Neuronal stem cell (in vitro differentiated cells): ENCODE data around the gene PRKAG3.

Experiments
- DNase-seq: peaks from one replicate; pipeline ENCODE4 v3.0.0-alpha.2; 2013; ENCODE audit warnings: low spot score
- H2AFZ ChIP-seq: one replicate; pipeline ENCODE4 v1.6.1; 2013; ENCODE audit warnings: mild to moderate bottlenecking, low read length, inconsistent platforms
- H2AK5ac ChIP-seq: 2 replicates; pipeline ENCODE4 v1.6.1; 2013; ENCODE audit warnings: low read depth, mild to moderate bottlenecking, inconsistent platforms, low read length, moderate library complexity, mixed read lengths
- H2BK120ac ChIP-seq: 2 replicates; pipeline ENCODE4 v1.6.1; 2013; ENCODE audit warnings: low read depth, mild to moderate bottlenecking, inconsistent platforms, low read length, moderate library complexity, mixed read lengths
- H2BK12ac ChIP-seq: one replicate; pipeline ENCODE4 v1.6.1; 2013; ENCODE audit warnings: low read length, inconsistent platforms
- H2BK15ac ChIP-seq: 2 replicates; pipeline ENCODE4 v1.6.1; 2013; ENCODE audit warnings: mild to moderate bottlenecking, low read length, inconsistent platforms, mixed read lengths
- H2BK5ac ChIP-seq: one replicate; pipeline ENCODE4 v1.6.1; 2013; ENCODE audit warnings: inconsistent platforms, mild to moderate bottlenecking, low read length, moderate library complexity
- H3K14ac ChIP-seq: one replicate; pipeline ENCODE4 v1.6.1; 2013; ENCODE audit warnings: low read length, inconsistent platforms
- H3K18ac ChIP-seq: 2 replicates; pipeline ENCODE4 v1.6.1; 2013; ENCODE audit warnings: low read length, inconsistent platforms
- H3K23ac ChIP-seq: 2 replicates; pipeline ENCODE4 v1.6.1; 2013; ENCODE audit warnings: low read depth, mild to moderate bottlenecking, mixed read lengths, low read length, inconsistent platforms; ENCODE audit not compliant: poor library complexity
- H3K27ac ChIP-seq: replicated peaks from 3 replicates; pipeline ENCODE4 v1.5.1; 2013; ENCODE audit warnings: low read length, inconsistent platforms
- H3K27me3 ChIP-seq, 3 experiments: 2 replicates each; pipeline ENCODE4 v1.6.1; 2013; ENCODE audit warnings: low read length in 3 of 3, mild to moderate bottlenecking in 2 of 3, inconsistent platforms in 1 of 3, low read depth in 1 of 3, mixed read lengths in 1 of 3, moderate library complexity in 1 of 3; ENCODE audit not compliant: control insufficient read depth in 3 of 3, insufficient read depth in 3 of 3
- H3K36me3 ChIP-seq, 2 donors: replicated peaks in 1 of 2; 2 replicates each; pipeline ENCODE4 v1.6.1; 2013; ENCODE audit warnings: low read length in 2 of 2; ENCODE audit not compliant: control insufficient read depth in 2 of 2, insufficient read depth in 2 of 2
- H3K4ac ChIP-seq: 2 replicates; pipeline ENCODE4 v1.6.1; 2013; ENCODE audit warnings: inconsistent platforms, mild to moderate bottlenecking, low read length, moderate library complexity
- H3K4me1 ChIP-seq, 2 donors: 1 replicate in 1 of 2; 2 replicates in 1 of 2; pipeline ENCODE4 v1.6.1; 2013; ENCODE audit warnings: low read length in 2 of 2, low read depth in 1 of 2; ENCODE audit not compliant: control insufficient read depth in 2 of 2, insufficient read depth in 1 of 2
- H3K4me2 ChIP-seq: one replicate; pipeline ENCODE4 v1.6.1; 2013; ENCODE audit warnings: mild to moderate bottlenecking, low read length, inconsistent platforms; ENCODE audit not compliant: insufficient read depth, poor library complexity, severe bottlenecking
- H3K4me3 ChIP-seq, 2 donors: 2 replicates each; pipeline ENCODE4 v1.5.1; 2013; ENCODE audit warnings: low read length in 2 of 2, mild to moderate bottlenecking in 2 of 2, inconsistent platforms in 1 of 2, moderate library complexity in 1 of 2
- H3K79me1 ChIP-seq: one replicate; pipeline ENCODE4 v1.6.1; 2013; ENCODE audit warnings: low read depth, mild to moderate bottlenecking, inconsistent platforms, low read length, moderate library complexity
- H3K9ac ChIP-seq: one replicate; pipeline ENCODE4 v1.6.1; 2013; ENCODE audit warnings: mild to moderate bottlenecking, low read depth, low read length, inconsistent platforms; ENCODE audit not compliant: poor library complexity
- H3K9me3 ChIP-seq, 2 donors: replicated peaks in 1 of 2; 2 replicates each; pipeline versions ENCODE3 to v1.6.1; 2013; ENCODE audit warnings: low read length in 2 of 2, mild to moderate bottlenecking in 2 of 2, inconsistent platforms in 1 of 2, low read depth in 1 of 2, mixed read lengths in 1 of 2, moderate library complexity in 1 of 2; ENCODE audit not compliant: control insufficient read depth in 2 of 2, insufficient read depth in 1 of 2
- H4K8ac ChIP-seq: one replicate; pipeline ENCODE4 v1.6.1; 2013; ENCODE audit warnings: low read depth, mild to moderate bottlenecking, inconsistent platforms, low read length, moderate library complexity
- H4K91ac ChIP-seq: one replicate; pipeline ENCODE4 v1.6.1; 2013; ENCODE audit warnings: low read length, low read depth, mild to moderate bottlenecking, inconsistent platforms; ENCODE audit not compliant: poor library complexity
- WGBS, 2 donors: extraction: QIAGEN DNeasy Blood & Tissue Kit; methylation state at CpG; one replicate each; pipeline ENCODE4 v1.1.7; 2013; ENCODE audit warnings: missing lambda C conversion rate in 2 of 2, mixed read lengths in 1 of 2; ENCODE audit not compliant: insufficient read length in 2 of 2, insufficient replicate concordance in 1 of 2; ENCODE audit errors: extremely low coverage in 2 of 2; 5-methylcytosine and 5-hydroxymethylcytosine counted together

PRKAG3 gene

DNA sequence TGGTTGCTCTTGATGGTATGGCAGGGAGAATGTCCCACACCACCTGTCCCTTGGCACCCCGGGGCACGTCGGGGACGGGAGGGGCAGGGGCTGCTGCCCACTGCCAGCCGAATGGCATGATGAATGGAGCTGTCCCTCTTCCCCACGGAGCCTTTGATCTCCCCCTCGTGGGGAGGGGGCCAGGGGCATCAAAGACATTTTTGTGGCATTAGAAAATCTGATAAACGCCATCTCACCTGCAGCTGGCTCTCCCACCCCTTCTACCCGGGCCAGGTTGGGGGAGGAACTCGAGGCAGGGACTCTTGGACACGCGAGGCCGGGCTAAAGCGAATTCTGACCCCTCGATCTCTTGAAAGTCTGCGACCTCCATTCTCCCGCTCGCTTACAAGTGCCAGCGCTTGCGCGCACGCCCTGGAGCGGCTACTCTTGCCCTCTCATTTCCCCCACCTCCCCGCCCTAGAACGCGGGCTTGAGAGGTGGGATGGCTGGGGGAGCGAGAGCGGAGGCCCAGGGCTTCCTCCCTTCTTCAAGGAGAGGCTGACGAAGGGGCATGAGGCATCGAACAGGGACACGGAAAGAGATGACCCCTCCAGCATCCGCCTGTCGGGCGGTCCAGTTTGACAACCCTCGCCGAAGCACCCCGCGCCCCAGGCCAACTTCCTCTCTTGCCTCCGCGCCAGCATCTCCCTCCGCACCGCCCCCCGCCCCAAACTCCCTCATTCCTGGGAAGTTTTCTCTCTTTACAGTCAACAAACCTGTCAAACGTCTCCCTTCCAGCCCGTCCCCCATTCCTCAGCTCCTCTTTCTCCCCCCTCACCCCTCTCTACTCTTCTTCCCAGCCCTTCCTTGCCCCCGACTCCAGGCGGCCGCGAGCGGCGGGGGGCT lies 27.3 kb upstream of the PRKAG3 start:
- no peak overlapping the region for H2BK12ac ChIP-seq
- H2BK120ac ChIP-seq = no peak overlapping the region
- peak overlapping the region; percentile 45 for H2BK15ac ChIP-seq
- peaks cover 41 to 93% (median 86%) of the 10 kb centered on the region in 3 experiments for H3K27me3 ChIP-seq
- H3K36me3 ChIP-seq = no peaks in the 10 kb centered on the region
- peak overlapping the region; percentile 88 for H3K4me2 ChIP-seq
- H4K91ac ChIP-seq = no peak overlapping the region
- peak overlapping the region; percentile 77 for H3K18ac ChIP-seq
- H3K9ac ChIP-seq = no peak overlapping the region
- no peak overlapping the region for H3K4ac ChIP-seq
- no peak overlapping the region for H2BK5ac ChIP-seq
- H3K27ac ChIP-seq = no peak overlapping the region
- H3K4me3 ChIP-seq = peak overlapping the region in 1 of 2 donors; percentile 17
- no peak for DNase-seq
- H4K8ac ChIP-seq = no peak overlapping the region
- no peak overlapping the region for H2AK5ac ChIP-seq
- no peaks in the 10 kb centered on the region for H3K9me3 ChIP-seq
- H3K79me1 ChIP-seq = no peaks in the 10 kb centered on the region
- H3K14ac ChIP-seq = peak overlapping the region; percentile 90
- peak overlapping the region; percentile 74 for H2AFZ ChIP-seq
- no peak overlapping the region for H3K23ac ChIP-seq
- peaks cover 8 to 12% of the 10 kb centered on the region in 2 donors for H3K4me1 ChIP-seq
- WGBS, 2 donors = no CpG with 5 or more reads among the region's 51 CpGs

DNA sequence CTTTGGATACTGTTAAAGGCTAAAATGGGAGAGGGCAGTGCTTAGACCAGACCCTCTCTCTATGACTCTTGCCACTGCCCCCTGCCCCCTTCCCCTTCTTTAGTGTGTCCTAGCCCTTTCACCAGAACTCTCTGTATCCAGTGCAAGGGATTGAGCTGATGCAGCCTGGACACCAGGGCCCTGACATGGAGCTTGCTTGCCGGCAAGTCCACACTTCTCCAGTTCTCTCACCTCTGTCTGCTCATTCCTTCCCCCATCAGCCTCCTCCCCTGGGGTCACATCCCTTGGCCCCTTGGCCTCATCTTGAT lies 26.5 kb upstream of the PRKAG3 start:
- no peak overlapping the region for H2BK12ac ChIP-seq
- WGBS, 2 donors = no CpG with 5 or more reads among the region's 1 CpG
- peaks cover 42 to 94% (median 91%) of the 10 kb centered on the region in 3 experiments for H3K27me3 ChIP-seq
- peak overlapping the region; percentile 43 for H3K23ac ChIP-seq
- H2AFZ ChIP-seq = no peak overlapping the region
- no peak overlapping the region for H4K91ac ChIP-seq
- H3K27ac ChIP-seq = no peak overlapping the region
- H3K4me1 ChIP-seq = peaks cover 12% of the 10 kb centered on the region in 2 donors
- peak overlapping the region; percentile 45 for H2BK15ac ChIP-seq
- H3K36me3 ChIP-seq = no peaks in the 10 kb centered on the region
- H3K4me3 ChIP-seq = no peak overlapping the region
- H2BK120ac ChIP-seq = no peak overlapping the region
- H4K8ac ChIP-seq = no peak overlapping the region
- no peaks in the 10 kb centered on the region for H3K9me3 ChIP-seq
- H2BK5ac ChIP-seq = no peak overlapping the region
- DNase-seq = no peak
- no peaks in the 10 kb centered on the region for H3K79me1 ChIP-seq
- H3K4me2 ChIP-seq = no peak overlapping the region
- no peak overlapping the region for H3K4ac ChIP-seq
- no peak overlapping the region for H3K18ac ChIP-seq
- no peak overlapping the region for H3K14ac ChIP-seq
- H3K9ac ChIP-seq = no peak overlapping the region
- H2AK5ac ChIP-seq = no peak overlapping the region

DNA sequence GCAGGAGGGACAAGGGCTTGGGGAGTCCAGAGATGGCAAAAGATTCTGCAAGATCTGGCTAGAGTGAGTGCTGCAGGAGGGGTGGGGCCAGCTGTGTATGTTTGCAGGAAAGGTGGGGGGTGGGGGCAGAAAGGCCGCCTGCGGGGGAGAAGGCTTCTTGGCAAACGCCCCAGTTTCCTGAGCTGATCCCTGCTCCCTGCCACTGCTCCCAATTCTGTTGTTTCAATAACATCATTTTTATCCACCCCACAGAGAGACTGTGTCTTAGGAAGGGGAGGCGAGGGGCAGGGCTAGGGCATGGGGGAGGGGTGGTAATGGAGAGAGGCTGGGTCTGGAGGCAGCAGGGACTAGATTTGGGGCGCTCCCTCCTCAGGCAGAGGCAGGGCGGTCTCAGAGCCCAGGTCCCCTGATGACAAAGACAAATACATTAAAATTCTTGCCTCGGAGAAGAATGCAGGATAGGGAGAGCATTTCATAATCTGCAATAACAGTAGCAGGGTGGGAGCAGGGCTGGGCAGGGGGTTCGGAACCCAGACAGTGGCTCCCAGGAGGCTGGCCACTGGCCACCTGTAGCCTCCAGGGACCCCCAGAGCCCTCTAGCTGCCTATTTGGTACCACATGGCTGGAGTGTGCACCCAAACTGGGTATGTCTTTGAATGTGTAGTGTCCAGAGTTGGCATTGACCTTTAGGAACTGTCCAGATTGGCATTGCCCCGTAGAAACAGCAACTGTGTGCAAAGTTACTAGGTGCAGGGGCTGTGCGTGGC lies 26.0 kb upstream of the PRKAG3 start:
- Histone ChIP-seq H2BK120ac (no peak overlapping the region), H3K14ac (no peak overlapping the region), H3K27me3 (peaks cover 40 to 93% (median 89%) of the 10 kb centered on the region in 3 experiments), H4K91ac (no peak overlapping the region), H3K4me2 (no peak overlapping the region), H3K36me3 (no peaks in the 10 kb centered on the region), H3K9ac (no peak overlapping the region), H3K9me3 (no peaks in the 10 kb centered on the region), H2BK5ac (no peak overlapping the region), H4K8ac (no peak overlapping the region), H3K79me1 (no peaks in the 10 kb centered on the region), H3K18ac (no peak overlapping the region), H3K27ac (no peak overlapping the region), H2AK5ac (no peak overlapping the region), H2BK12ac (no peak overlapping the region), H3K4me3 (no peak overlapping the region), H3K4ac (no peak overlapping the region), H3K4me1 (peaks cover 12 to 13% of the 10 kb centered on the region in 2 donors), H2AFZ (no peak overlapping the region), H2BK15ac (peak overlapping the region; percentile 45), H3K23ac (peak overlapping the region; percentile 43)
- WGBS, 2 donors = no CpG with 5 or more reads among the region's 10 CpGs
- DNase-seq = no peak

DNA sequence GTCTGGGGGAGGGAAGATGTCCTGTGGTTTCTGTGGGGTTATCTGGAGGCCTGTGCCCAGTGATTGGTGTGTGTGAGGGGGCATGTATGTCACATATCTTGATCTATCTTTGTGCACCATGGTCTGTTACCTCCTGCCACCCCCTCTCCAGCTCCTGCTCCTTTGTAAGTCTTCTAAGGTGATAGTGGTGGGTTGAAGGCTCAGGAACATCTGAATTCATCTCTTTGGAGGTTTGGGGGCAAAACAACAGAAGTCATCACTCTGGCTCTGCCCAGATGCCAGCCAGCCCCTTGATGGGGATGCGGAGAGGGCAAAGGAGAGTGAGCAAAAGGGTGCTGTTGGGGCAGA lies 25.3 kb upstream of the PRKAG3 start:
- Histone ChIP-seq H3K27ac (no peak overlapping the region), H3K27me3 (peaks cover 40 to 90% (median 84%) of the 10 kb centered on the region in 3 experiments), H3K4me3 (no peak overlapping the region), H3K4me1 (peaks cover 12 to 13% of the 10 kb centered on the region in 2 donors), H2BK120ac (no peak overlapping the region), H2AFZ (no peak overlapping the region), H2BK5ac (no peak overlapping the region), H3K4ac (no peak overlapping the region), H3K4me2 (no peak overlapping the region), H3K23ac (no peak overlapping the region), H3K36me3 (no peaks in the 10 kb centered on the region), H3K18ac (no peak overlapping the region), H2BK12ac (no peak overlapping the region), H3K79me1 (no peaks in the 10 kb centered on the region), H2BK15ac (no peak overlapping the region), H3K9ac (no peak overlapping the region), H2AK5ac (no peak overlapping the region), H3K9me3 (no peaks in the 10 kb centered on the region), H3K14ac (no peak overlapping the region), H4K91ac (no peak overlapping the region), H4K8ac (no peak overlapping the region)
- DNase-seq = no peak
- WGBS, 2 donors = no CpG with 5 or more reads among the region's 1 CpG
